Activated T-helper 1 cell treated with anti-CD3 and anti-CD28 coated beads, Interleukin-12 subunit alpha, Interleukin-12 subunit beta, Interleukin-2, Interleukin-4 antibody, amounts not matched to agents 30 ng/mL and 10 ng/mL and 1 ng/mL, durations not matched to agents 14 hours and 24 hours and 36 hours (primary cell): ENCODE results near the gene MED13L. TPM values are rescaled to one million over a fixed set of nuclear protein-coding genes. Genes with fewer than 3 reads are reported as not detected.
"Not testable (repeated sequence)": the region's sequence is repeated elsewhere in the genome, so short reads cannot be mapped to it uniquely, and the experiment has no call there.

Experiments used
- DNase-seq: peaks from one replicate; pipeline ENCODE4 v3.0.0; 2021; ENCODE audit warnings: low spot score
- H3K27ac Mint-ChIP-seq: one replicate; pipeline ENCODE4 v1.8.0; 2021; ENCODE audit warnings: mild to moderate bottlenecking, mixed read lengths
- H3K27me3 Mint-ChIP-seq: one replicate; pipeline ENCODE4 v1.8.0; 2022; ENCODE audit warnings: mild to moderate bottlenecking, moderate library complexity, mixed read lengths; ENCODE audit not compliant: insufficient read depth
- H3K36me3 Mint-ChIP-seq: one replicate; pipeline ENCODE4 v1.8.0; 2021; ENCODE audit warnings: low read depth, mixed read lengths
- H3K4me1 Mint-ChIP-seq: one replicate; pipeline ENCODE4 v1.8.0; 2021; ENCODE audit warnings: low read depth, mixed read lengths
- H3K4me3 Mint-ChIP-seq: one replicate; pipeline ENCODE4 v1.8.0; 2021; ENCODE audit warnings: mild to moderate bottlenecking, moderate library complexity, mixed read lengths
- H3K9me3 Mint-ChIP-seq: one replicate; pipeline ENCODE4 v1.8.0; 2021; ENCODE audit warnings: mixed read lengths
- intact Hi-C: fragments of 100-400 bp; cut with micrococcal nuclease; formaldehyde crosslinking; loops from one replicate; pipeline ENCODE4 v1.15.1; 2024
- total RNA-seq: library from RNA; stranded (reverse); gene quantifications from 2 replicates; pipeline ENCODE4 v1.2.3, GENCODE V29; 2022

MED13L gene
- total RNA-seq, 1 donor from 2014 or later, result 66.1 TPM

DNA sequence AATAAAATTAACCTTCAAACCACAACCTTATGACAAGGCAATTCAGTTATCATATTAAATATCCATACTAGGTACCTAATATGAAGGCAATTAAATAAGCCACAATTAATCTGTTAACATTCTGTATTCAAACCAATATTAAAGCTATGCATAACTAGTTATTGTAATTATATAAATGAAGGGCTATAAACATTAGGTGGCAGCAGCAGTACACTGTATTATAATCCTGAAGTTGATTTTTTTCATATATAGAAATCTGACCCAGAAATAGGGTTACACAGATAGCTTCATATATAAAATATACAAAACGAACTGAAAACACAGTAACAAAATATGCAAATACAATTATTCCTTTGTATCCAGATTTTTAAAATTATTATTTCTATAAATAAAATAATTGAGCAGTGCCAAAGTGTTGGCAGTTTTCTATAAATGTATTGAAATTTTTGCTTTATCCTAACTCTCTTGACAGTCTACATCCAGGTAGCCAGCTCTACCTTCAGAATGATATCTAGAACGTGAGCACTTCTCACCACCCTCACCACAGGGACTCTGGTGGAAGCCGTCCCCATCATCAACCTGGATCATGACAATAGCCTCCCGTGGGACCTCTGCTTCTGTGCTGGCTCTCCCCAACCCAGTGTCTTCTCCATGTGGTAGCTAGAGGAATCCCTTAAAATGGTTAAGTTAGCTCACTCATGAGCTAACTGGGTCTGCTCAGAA, 136.2 kb downstream of the MED13L start:
- intact Hi-C loops, result loop anchor here (5.0 to 10.0 kb wide), 3 partner anchors 181 to 564 kb away; no protein-coding TSS in a partner anchor
- H3K27ac Mint-ChIP-seq, result peak overlapping the region; percentile 7
- no peaks in the 10 kb centered on the region for H3K9me3 Mint-ChIP-seq
- H3K4me1 Mint-ChIP-seq, result peaks cover 66% of the 10 kb centered on the region
- no peaks in the 10 kb centered on the region for H3K27me3 Mint-ChIP-seq
- no peak overlapping the region for H3K4me3 Mint-ChIP-seq
- no peaks in the 10 kb centered on the region for H3K36me3 Mint-ChIP-seq
- DNase-seq, result no peak

DNA sequence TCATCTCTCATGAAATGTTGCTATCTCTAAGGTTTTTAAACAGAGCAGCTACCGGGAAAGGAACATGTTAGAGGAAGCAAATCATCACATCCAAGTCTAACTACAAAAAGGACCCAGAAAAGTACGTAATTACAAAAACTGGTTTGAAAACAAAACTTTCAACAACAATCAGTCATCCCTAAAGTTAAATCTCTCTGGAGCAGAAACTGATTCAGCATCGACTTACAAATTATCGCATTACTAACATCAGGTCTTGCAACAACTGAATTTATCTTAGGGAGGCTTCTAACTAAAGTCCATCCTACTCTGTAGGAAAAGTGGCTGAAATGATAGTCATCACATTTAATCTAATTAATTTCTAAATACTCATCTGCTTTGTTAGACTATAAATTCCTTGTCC, 137.0 kb downstream of the MED13L start:
- peaks cover 71% of the 10 kb centered on the region for H3K4me1 Mint-ChIP-seq
- H3K27me3 Mint-ChIP-seq, result no peaks in the 10 kb centered on the region
- no peak for DNase-seq
- no peaks in the 10 kb centered on the region for H3K9me3 Mint-ChIP-seq
- no peaks in the 10 kb centered on the region for H3K36me3 Mint-ChIP-seq
- H3K27ac Mint-ChIP-seq, result no peak overlapping the region
- no peak overlapping the region for H3K4me3 Mint-ChIP-seq
- intact Hi-C loops, result loop anchor here (5.0 to 10.0 kb wide), 3 partner anchors 182 to 564 kb away; no protein-coding TSS in a partner anchor

DNA sequence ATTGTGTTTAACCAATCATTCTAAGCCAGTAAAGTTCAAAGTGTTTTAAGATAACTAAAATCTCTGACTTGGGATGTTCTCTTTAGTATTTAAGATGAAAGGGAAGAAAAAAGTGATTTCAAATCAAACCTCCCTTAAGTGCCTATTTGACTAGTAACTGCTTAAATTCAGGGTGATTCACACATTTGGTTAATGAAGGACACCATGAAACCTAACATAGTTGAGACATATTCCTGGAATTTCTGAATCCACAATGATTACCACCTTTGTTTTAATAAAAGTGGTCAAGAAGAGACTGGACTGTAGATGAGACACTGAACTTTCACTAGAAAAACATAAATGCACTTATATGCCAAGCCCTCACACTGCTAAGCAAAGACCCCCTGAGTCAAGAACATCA, 138.7 kb downstream of the MED13L start:
- Mint-ChIP-seq H3K27ac (no peak overlapping the region), H3K4me3 (no peak overlapping the region), H3K36me3 (no peaks in the 10 kb centered on the region), H3K27me3 (no peaks in the 10 kb centered on the region), H3K9me3 (no peaks in the 10 kb centered on the region), H3K4me1 (peaks cover 76% of the 10 kb centered on the region)
- intact Hi-C loops, result loop anchor here (5.0 kb wide), 1 partner anchor 121 kb away; no protein-coding TSS in a partner anchor
- DNase-seq, result no peak

DNA sequence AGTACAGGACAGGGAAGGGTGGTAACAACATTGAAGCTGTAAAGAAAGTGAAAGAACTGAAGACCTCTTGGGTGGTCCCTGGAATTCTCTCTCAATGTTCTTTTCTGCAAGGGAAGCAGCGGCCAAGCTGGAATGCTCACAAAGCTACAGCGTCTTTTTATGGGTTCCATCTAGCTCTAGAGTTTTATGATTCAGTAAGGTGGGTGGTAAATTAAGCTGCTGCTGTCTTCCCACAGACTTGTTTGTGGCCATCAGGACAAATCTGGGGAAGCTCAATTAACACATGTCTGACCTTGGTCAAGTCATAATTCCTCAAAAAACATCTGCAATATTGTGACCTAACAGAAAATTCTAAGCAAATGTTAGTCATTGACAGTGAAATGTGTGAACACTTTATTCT, 139.1 kb downstream of the MED13L start:
- H3K36me3 Mint-ChIP-seq, result no peaks in the 10 kb centered on the region
- H3K27me3 Mint-ChIP-seq, result no peaks in the 10 kb centered on the region
- intact Hi-C loops, result loop anchor here (5.0 kb wide), 1 partner anchor 121 kb away; no protein-coding TSS in a partner anchor
- DNase-seq, result no peak
- H3K27ac Mint-ChIP-seq, result no peak overlapping the region
- H3K4me1 Mint-ChIP-seq, result peaks cover 76% of the 10 kb centered on the region
- no peak overlapping the region for H3K4me3 Mint-ChIP-seq
- no peaks in the 10 kb centered on the region for H3K9me3 Mint-ChIP-seq

DNA sequence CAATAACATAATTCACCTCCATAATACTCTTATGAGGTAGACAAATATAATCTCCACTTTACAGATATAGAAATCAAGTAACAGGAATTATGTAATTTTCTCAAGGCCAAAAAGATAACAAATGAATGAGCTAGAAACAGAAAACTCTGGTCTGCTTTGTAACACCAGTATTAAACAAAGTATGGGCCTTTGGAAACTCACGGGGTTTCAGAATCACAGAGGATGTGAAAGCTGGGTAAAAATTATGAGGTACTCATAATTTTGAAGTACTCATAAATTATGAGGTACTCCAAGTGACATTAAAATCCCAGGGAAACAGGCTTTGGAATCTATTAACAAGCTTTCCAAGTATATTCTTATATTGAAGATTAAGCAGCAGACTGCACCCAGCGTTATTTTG, 140.2 kb downstream of the MED13L start:
- Mint-ChIP-seq H3K4me3 (peak overlapping the region; percentile 66), H3K36me3 (no peaks in the 10 kb centered on the region), H3K27ac (peak overlapping the region; percentile 75), H3K27me3 (no peaks in the 10 kb centered on the region), H3K4me1 (peaks cover 80% of the 10 kb centered on the region), H3K9me3 (no peaks in the 10 kb centered on the region)
- intact Hi-C loops, result loop anchor here (1.0 to 5.0 kb wide), 4 partner anchors 14 to 120 kb away; no protein-coding TSS in a partner anchor
- DNase-seq, result no peak

DNA sequence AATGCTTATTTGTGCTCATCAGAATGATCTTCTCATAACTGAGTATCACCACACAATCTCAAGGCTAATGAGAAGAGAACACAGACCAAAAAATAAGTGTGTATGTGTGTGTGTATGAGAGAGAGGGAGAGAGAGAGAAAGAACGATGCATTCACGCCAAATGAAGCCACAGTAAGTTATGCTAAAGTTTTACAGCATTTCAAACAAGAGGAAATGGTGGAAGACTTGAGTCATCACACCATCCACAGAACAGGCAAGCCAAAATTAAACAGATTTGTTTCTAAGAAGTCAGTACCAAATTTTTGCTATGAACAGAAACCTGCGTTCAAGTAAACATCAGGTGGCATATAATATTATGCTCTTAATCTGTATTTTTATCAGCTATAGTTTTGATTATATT, 141.2 kb downstream of the MED13L start:
- peak; percentile 17 for DNase-seq
- Mint-ChIP-seq H3K4me3 (peak overlapping the region; percentile 78), H3K27ac (peak overlapping the region; percentile 97), H3K4me1 (peaks cover 73% of the 10 kb centered on the region), H3K36me3 (no peaks in the 10 kb centered on the region), H3K9me3 (no peaks in the 10 kb centered on the region), H3K27me3 (no peaks in the 10 kb centered on the region)
- intact Hi-C loops, result loop anchor here (1.0 to 5.0 kb wide), 4 partner anchors 38 to 119 kb away; no protein-coding TSS in a partner anchor

DNA sequence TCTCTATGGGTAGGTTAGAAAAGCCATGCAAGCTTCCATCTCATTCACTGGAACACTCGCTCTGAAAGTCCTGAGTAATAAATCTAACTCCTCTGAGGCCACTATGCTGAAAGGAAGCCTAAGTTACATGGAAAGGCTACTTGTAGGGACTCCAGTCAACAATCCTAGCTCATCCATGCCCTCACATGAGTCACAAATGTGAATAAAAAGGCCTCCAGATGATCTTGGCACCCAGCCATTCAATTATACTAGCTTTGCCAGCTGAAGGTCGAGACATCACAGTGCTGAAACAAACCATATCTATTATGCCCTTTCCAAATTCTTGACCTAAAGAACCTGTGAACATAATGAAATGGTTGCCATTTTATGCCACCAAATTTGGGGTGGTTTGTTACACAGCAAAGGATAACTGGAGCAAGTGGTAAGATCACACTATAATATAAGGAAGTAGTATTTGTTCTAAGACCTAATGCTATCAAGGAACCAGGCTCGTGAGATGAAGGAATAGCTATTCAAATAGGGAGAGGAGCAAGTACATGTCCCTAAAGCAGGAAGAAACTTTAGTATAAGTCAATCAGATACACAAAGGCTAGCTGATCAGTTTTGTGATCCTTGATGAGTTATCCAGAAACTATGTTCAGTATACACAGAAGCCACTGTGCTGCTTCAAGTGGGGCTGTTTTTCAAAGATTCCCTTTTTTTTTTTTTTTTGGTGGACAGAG, 142.1 kb downstream of the MED13L start:
- intact Hi-C loops, result loop anchor here (5.0 kb wide), 1 partner anchor 118 kb away; no protein-coding TSS in a partner anchor
- Mint-ChIP-seq H3K9me3 (no peaks in the 10 kb centered on the region), H3K4me3 (peak overlapping the region; percentile 37), H3K4me1 (peaks cover 79% of the 10 kb centered on the region), H3K36me3 (no peaks in the 10 kb centered on the region), H3K27ac (peak overlapping the region; percentile 97), H3K27me3 (no peaks in the 10 kb centered on the region)
- DNase-seq, result no peak

DNA sequence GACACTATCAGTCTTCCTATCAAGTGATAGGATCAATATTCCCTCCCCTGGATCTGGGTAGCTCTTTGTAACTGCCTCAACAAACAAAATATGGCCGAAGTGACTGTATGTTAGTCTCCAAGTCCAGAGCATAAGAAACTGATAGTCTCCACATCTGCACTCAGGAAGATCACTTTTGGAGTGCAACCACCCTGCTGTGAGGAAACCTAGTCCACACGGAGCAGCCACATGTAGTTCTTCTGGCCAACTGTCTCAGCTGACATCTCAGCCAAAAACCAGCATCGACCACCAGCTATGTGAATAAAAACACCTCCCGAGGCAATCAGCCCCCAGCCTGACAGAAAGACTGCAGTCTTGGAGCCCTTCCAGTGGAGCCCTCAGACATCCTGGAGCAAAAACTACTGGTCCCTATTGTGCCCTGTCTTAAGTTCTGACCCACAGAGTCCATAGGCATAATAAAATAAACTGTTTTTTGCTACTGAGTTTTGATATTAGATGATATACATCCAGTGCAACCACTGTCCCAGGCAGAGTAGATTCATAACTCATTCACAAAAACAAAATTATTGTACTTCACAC, 143.8 kb downstream of the MED13L start:
- no peaks in the 10 kb centered on the region for H3K27me3 Mint-ChIP-seq
- peak overlapping the region; percentile 64 for H3K27ac Mint-ChIP-seq
- intact Hi-C loops, result loop anchor here (1.0 kb wide), 1 partner anchor 10 kb away; no protein-coding TSS in a partner anchor
- peaks cover 75% of the 10 kb centered on the region for H3K4me1 Mint-ChIP-seq
- no peak for DNase-seq
- H3K36me3 Mint-ChIP-seq, result no peaks in the 10 kb centered on the region
- H3K4me3 Mint-ChIP-seq, result peak overlapping the region; percentile 11
- no peaks in the 10 kb centered on the region for H3K9me3 Mint-ChIP-seq

DNA sequence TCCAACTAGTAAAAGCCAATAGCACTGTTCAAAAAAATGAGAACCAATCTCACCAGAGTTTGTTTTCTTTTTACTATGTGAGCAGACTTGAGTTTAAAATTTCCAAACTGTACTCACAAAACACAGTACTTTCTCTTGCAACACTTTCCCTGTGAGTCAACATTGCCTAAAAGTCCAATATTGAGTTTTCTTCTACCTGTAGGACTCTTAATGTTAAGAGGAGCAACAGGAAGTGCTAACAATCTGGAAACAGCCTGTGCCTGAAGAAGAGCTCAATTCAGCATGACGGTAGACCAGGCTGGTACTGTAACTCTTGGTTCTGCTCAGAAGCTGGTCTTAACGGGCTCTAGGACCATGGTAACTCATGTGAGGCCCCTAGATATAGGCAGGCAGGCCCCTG, 144.3 kb downstream of the MED13L start:
- intact Hi-C loops, result loop anchor here (1.0 kb wide), 1 partner anchor 10 kb away; no protein-coding TSS in a partner anchor
- Mint-ChIP-seq H3K4me1 (peaks cover 69% of the 10 kb centered on the region), H3K36me3 (no peaks in the 10 kb centered on the region), H3K9me3 (no peaks in the 10 kb centered on the region), H3K27me3 (no peaks in the 10 kb centered on the region), H3K27ac (peak overlapping the region; percentile 64), H3K4me3 (no peak overlapping the region)
- DNase-seq, result no peak

DNA sequence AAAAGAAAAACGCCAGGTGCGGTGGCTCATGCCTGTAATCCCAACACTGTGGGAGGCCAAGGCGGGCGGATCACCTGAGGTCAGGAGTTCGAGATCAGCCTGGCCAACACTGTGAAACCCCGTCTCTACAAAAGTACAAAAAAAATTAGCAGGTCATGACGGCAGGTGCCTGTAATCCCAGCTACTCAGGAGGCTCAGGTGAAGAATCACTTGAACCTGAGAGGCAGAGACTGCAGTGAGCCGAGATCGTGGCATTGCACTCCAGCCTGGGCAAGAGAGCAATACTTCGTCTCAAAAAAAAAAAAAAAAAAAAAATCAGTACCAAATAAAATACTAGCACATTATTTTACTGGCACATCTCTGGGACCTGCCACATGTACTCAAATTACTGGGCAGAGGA, 145.5 kb downstream of the MED13L start:
- H3K4me3 Mint-ChIP-seq, H3K9me3 Mint-ChIP-seq, H3K36me3 Mint-ChIP-seq, H3K27ac Mint-ChIP-seq, H3K27me3 Mint-ChIP-seq, intact Hi-C loops, DNase-seq: not testable (repeated sequence)
- H3K4me1 Mint-ChIP-seq, result peaks cover 68% of the 10 kb centered on the region

DNA sequence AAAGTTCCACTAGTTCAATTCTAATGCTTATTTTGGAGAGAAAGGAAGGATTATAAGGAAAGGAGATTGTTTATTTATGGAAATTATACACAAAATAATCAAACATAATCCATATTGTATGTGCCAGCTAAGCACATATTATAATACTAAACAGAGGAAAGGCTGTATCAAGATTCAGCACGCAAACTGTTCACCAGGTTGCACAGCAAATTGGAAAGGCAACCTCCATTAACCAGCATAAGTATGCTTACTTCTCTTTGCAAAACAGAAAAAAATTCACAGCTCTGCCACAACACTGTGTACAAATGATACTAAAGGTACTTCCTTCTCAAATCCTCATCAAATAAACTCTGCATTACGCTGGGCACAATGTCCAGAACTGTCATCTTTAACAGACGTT, 146.3 kb downstream of the MED13L start:
- no peak for DNase-seq

DNA sequence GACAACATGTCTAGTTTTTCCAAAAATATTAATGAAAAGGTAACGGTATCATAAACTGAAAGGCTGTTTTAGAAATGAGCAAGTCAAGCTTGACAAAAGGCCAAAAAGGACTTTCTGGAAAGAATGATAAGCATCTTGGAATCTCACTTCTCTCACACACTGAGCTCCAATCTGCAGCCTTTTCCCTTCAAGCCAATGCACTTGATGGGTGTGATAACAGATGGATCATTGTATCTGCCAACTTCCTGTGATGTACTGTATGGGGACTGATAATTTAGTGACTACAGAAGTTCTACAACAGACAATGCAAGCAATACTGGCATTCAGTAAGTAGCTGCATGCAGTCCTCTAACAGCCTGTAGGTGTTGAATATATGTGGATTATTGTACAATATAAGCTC, 147.1 kb downstream of the MED13L start:
- no peak overlapping the region for H3K4me3 Mint-ChIP-seq
- DNase-seq, result no peak
- H3K36me3 Mint-ChIP-seq, result peaks cover 2% of the 10 kb centered on the region
- no peak overlapping the region for H3K27ac Mint-ChIP-seq
- peaks cover 54% of the 10 kb centered on the region for H3K4me1 Mint-ChIP-seq
- no peaks in the 10 kb centered on the region for H3K9me3 Mint-ChIP-seq
- intact Hi-C loops, result no loop called here
- H3K27me3 Mint-ChIP-seq, result no peaks in the 10 kb centered on the region

More for the DNA sequence above, 146.3 kb downstream of the MED13L start:
- no peaks in the 10 kb centered on the region for H3K9me3 Mint-ChIP-seq
- intact Hi-C loops, result no loop called here
- H3K27me3 Mint-ChIP-seq, result no peaks in the 10 kb centered on the region
- no peak overlapping the region for H3K4me3 Mint-ChIP-seq
- H3K27ac Mint-ChIP-seq, result no peak overlapping the region
- peaks cover 2% of the 10 kb centered on the region for H3K36me3 Mint-ChIP-seq
- peaks cover 60% of the 10 kb centered on the region for H3K4me1 Mint-ChIP-seq

DNA sequence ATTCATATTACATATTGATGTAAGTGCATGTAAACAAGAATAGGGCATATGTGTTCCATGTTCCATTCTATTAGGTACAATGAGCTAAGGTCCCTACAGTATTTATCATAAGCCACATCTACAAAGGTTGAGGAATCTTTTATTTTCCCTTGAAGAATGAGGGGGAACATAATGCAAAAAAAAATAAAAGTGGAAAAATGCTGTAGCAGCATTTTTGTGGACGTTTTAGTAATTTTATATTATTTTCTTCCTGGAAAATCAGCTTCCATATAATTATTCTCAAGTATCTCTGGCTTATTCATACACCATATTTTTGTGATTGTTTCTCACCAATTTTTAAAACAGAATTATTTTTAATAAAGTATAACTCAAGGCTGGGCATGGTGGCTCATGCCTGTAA, 148.7 kb downstream of the MED13L start:
- H3K9me3 Mint-ChIP-seq, result no peaks in the 10 kb centered on the region
- H3K27ac Mint-ChIP-seq, result no peak overlapping the region
- intact Hi-C loops, result no loop called here
- H3K4me3 Mint-ChIP-seq, result no peak overlapping the region
- DNase-seq, result no peak
- H3K27me3 Mint-ChIP-seq, result no peaks in the 10 kb centered on the region
- peaks cover 2% of the 10 kb centered on the region for H3K36me3 Mint-ChIP-seq
- H3K4me1 Mint-ChIP-seq, result peaks cover 48% of the 10 kb centered on the region
